ENCODE measurements around the gene GRIK4.

DNA sequence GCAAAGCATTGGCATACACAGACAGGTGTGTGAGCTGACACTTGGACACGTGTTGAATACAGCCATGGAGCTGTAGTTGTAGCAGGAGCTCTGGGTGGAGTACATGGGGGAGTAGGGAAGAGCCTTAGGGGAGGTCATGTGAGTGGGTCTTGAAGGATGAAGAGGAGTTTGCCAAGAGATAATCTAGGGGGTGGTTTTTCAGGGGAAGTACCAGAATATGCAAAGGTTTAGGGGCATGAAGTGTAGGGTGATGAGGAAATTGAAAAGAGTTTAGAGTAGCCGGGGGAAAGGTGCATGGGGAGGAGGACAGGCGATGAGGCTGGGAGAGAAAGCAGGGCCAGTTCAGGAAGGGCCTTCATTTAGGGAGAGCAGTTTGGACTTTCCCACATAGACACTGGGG is 74.5 kb downstream of the GRIK4 start:
- TF ChIP-seq, protein P1, sequence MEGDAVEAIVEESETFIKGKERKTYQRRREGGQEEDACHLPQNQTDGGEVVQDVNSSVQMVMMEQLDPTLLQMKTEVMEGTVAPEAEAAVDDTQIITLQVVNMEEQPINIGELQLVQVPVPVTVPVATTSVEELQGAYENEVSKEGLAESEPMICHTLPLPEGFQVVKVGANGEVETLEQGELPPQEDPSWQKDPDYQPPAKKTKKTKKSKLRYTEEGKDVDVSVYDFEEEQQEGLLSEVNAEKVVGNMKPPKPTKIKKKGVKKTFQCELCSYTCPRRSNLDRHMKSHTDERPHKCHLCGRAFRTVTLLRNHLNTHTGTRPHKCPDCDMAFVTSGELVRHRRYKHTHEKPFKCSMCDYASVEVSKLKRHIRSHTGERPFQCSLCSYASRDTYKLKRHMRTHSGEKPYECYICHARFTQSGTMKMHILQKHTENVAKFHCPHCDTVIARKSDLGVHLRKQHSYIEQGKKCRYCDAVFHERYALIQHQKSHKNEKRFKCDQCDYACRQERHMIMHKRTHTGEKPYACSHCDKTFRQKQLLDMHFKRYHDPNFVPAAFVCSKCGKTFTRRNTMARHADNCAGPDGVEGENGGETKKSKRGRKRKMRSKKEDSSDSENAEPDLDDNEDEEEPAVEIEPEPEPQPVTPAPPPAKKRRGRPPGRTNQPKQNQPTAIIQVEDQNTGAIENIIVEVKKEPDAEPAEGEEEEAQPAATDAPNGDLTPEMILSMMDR (IDR thresholded peaks at IDR 0.05): no peak
- TF ChIP-seq POLR2A (IDR thresholded peaks at IDR 0.05) (no peak), POLR2AphosphoS5 (IDR thresholded peaks at IDR 0.05) (no peak), EP300 (IDR thresholded peaks at IDR 0.05) (no peak)
